Peyer's patch (tissue), 4 donors: ENCODE measurements around the gene CCDC192. TPM values are rescaled to one million over a fixed set of nuclear protein-coding genes. Genes with fewer than 3 reads are reported as not detected.
"Not testable (repeated sequence)": the region's sequence is repeated elsewhere in the genome, so short reads cannot be mapped to it uniquely, and the experiment has no call there.

Experiments
- DNase-seq, 3 donors: peaks; one replicate each; pipeline ENCODE4 v3.0.0-alpha.2; 2017 to 2019
- H3K27ac ChIP-seq, 4 donors: fragments of 200-600 bp; sonication (generic); one replicate each; pipeline ENCODE4 v1.5.1; 2016 to 2019
- H3K27me3 ChIP-seq, 2 donors: fragments of 200-600 bp; sonication (generic); one replicate each; pipeline ENCODE4 v1.5.1; 2019
- H3K36me3 ChIP-seq, 3 donors: fragments of 200-600 bp; sonication (generic); one replicate each; pipeline ENCODE4 v1.5.1; 2016 to 2019
- H3K4me1 ChIP-seq, 4 donors: fragments of 200-600 bp; sonication (generic); one replicate each; pipeline ENCODE4 v1.5.1; 2016 to 2019
- H3K4me3 ChIP-seq, 4 donors: fragments of 200-600 bp; sonication (generic); 1 replicate in 3 of 4; 2 replicates in 1 of 4; pipeline ENCODE4 v1.5.1; 2016 to 2019; ENCODE audit warnings: mild to moderate bottlenecking in 1 of 4
- H3K9me3 ChIP-seq, 4 donors: fragments of 200-600 bp; sonication (generic); one replicate each; pipeline ENCODE4 v1.5.1; 2016 to 2019; ENCODE audit warnings: mild to moderate bottlenecking in 1 of 4
- POLR2A ChIP-seq, 2 donors: fragments of 450-650 bp; IDR thresholded peaks; one replicate each; pipeline ENCODE4 v1.5.1; 2017; ENCODE audit warnings: antibody characterized with exemption in 2 of 2, mild to moderate bottlenecking in 2 of 2, moderate library complexity in 2 of 2
- total RNA-seq, 4 donors: library from RNA; depleted of rRNA; stranded (reverse); fragments of >200 nt; gene quantifications; one replicate each; pipeline ENCODE4 v1.1.0, GENCODE V29; 2016
- TF ChIP-seq, protein P1 (sequence below), 6 experiments: fragments of 450-650 bp in 4 of 6; fragments of 200-600 bp in 2 of 6; sonication (generic) in 1 of 6; IDR thresholded peaks; one replicate each; pipeline ENCODE4 v1.5.1; 2017 to 2019; ENCODE audit warnings: antibody characterized with exemption in 6 of 6, mild to moderate bottlenecking in 3 of 6, moderate library complexity in 1 of 6

Gene CCDC192
- total RNA-seq, 4 donors from 2014 or later = not detected

DNA sequence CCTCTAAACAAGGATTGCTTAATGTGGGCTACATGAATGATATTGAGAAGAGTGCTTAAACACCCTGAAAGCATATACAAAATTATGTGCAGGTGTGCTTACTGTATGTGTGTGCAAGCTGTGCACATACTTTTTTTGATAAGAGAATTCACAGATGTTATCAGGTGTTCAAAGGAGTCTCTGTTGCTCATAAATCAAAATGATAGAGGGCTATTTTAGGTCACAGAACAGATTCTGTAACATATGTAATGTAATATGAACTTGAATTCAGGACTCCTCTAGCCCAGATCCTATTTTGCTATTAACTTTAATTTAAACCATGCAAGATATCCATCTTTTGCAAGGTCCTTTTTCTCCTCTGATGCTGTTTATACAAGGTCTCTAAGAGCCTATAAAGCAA, 38.2 kb downstream of the CCDC192 start:
- H3K27ac ChIP-seq = no peak overlapping the region
- no peaks in the 10 kb centered on the region for H3K9me3 ChIP-seq
- H3K27me3 ChIP-seq = no peaks in the 10 kb centered on the region
- no peak for DNase-seq
- no peak overlapping the region for H3K4me3 ChIP-seq
- H3K4me1 ChIP-seq = no peaks in the 10 kb centered on the region
- TF ChIP-seq POLR2A (IDR thresholded peaks at IDR 0.05) = no peak
- TF ChIP-seq, protein P1, sequence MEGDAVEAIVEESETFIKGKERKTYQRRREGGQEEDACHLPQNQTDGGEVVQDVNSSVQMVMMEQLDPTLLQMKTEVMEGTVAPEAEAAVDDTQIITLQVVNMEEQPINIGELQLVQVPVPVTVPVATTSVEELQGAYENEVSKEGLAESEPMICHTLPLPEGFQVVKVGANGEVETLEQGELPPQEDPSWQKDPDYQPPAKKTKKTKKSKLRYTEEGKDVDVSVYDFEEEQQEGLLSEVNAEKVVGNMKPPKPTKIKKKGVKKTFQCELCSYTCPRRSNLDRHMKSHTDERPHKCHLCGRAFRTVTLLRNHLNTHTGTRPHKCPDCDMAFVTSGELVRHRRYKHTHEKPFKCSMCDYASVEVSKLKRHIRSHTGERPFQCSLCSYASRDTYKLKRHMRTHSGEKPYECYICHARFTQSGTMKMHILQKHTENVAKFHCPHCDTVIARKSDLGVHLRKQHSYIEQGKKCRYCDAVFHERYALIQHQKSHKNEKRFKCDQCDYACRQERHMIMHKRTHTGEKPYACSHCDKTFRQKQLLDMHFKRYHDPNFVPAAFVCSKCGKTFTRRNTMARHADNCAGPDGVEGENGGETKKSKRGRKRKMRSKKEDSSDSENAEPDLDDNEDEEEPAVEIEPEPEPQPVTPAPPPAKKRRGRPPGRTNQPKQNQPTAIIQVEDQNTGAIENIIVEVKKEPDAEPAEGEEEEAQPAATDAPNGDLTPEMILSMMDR (IDR thresholded peaks at IDR 0.05) = no peak
- H3K36me3 ChIP-seq = no peaks in the 10 kb centered on the region

DNA sequence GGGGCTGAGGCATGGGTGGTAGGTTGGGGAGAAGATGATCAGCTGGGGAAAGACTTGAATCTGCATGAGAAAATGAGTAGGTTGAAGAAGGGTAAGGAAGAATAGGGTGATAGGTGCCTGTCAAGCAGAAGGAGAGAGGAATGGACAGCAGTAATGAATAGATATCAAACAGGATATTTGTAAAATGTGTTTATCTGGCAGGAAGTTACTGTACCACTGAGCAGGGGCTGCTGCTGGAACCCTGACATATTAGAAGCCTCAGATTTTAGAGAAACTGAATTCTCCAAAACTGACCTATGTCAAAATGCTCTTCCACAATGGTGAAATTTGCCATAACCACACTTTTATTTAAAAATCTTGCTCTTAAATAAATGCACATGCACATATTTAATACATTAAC, 41.0 kb downstream of the CCDC192 start:
- Histone ChIP-seq H3K27ac (no peak overlapping the region), H3K4me1 (no peaks in the 10 kb centered on the region), H3K27me3 (no peaks in the 10 kb centered on the region), H3K36me3 (no peaks in the 10 kb centered on the region), H3K4me3 (no peak overlapping the region), H3K9me3 (no peaks in the 10 kb centered on the region)
- no peak for DNase-seq
- TF ChIP-seq, protein P1 (IDR thresholded peaks at IDR 0.05) = no peak
- no peak for TF ChIP-seq POLR2A (IDR thresholded peaks at IDR 0.05)

DNA sequence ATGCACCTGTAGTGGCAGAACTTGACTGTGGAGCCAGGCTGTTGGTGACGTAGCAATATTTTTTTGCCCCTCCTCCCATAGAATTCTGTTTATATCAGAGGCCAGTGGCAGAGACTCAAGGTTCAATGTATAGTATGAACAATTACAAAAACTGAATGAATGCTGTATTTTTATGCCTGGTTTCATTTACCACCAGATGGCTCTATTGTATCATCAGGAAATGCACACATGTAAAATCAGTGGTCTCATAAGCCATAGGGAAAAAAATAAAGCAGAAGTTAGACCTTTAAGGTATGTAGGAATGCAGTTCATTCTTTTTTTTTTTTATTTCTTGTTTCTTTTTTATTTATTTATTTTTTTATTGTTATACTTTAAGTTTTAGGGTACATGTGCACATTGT, 43.6 kb downstream of the CCDC192 start:
- TF ChIP-seq, protein P1 (IDR thresholded peaks at IDR 0.05) = peak in 4 of 6 experiments; percentile 19 to 58 (median 58)
- TF ChIP-seq POLR2A (IDR thresholded peaks at IDR 0.05) = no peak
- Histone ChIP-seq H3K27me3 (no peaks in the 10 kb centered on the region), H3K27ac (no peak overlapping the region), H3K9me3 (no peaks in the 10 kb centered on the region), H3K4me1 (no peaks in the 10 kb centered on the region), H3K4me3 (no peak overlapping the region), H3K36me3 (no peaks in the 10 kb centered on the region)
- DNase-seq = no peak

DNA sequence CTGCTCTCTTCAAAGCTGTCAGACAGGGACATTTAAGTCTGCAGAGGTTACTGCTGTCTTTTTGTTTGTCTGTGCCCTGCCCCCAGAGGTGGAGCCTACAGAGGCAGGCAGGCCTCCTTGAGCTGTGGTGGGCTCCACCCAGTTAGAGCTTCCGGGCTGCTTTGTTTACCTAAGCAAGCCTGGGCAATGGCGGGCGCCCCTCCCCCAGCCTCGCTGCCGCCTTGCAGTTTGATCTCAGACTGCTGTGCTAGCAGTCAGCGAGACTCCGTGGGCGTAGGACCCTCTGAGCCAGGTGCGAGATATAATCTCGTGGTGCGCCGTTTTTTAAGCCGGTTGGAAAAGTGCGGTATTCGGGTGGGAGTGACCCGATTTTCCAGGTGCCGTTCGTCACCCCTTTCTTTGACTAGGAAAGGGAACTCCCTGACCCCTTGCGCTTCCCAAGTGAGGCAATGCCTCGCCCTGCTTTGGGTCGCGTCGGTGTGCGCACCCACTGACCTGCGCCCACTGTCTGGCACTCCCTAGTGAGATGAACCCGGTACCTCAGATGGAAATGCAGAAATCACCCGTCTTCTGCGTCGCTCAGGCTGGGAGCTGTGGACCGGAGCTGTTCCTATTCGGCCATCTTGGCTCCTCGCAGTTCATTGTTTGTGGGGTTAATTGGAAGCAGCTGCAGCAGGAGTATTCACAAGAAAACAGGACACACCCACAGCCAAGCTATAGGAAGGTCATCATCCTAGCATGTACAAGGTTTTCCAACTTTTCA, 49.5 kb downstream of the CCDC192 start:
- H3K36me3 ChIP-seq, H3K27me3 ChIP-seq, H3K4me3 ChIP-seq, DNase-seq, H3K4me1 ChIP-seq, H3K27ac ChIP-seq, H3K9me3 ChIP-seq: not testable (repeated sequence)

DNA sequence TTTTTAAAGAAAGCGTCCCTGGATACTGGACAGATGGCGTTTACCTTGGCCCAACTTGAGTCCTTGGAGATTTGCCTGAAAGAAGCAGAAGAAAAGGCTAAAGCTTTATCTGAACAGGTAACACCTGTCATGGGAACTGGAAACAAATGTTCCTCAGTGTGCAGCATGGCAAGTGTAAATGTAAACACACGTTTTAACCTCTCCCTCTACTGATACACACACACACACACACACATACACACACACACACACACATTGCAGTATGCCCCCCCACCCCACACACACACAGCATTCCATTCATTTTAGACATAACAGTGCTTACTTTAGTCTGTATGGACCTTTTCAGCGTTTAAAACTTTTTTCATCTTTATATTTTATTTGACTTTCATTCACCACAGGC, 51.1 kb downstream of the CCDC192 start:
- H3K4me3 ChIP-seq = no peak overlapping the region
- TF ChIP-seq, protein P1 (IDR thresholded peaks at IDR 0.05) = no peak
- TF ChIP-seq POLR2A (IDR thresholded peaks at IDR 0.05) = no peak
- no peak for DNase-seq
- no peaks in the 10 kb centered on the region for H3K9me3 ChIP-seq
- no peaks in the 10 kb centered on the region for H3K27me3 ChIP-seq
- no peak overlapping the region for H3K27ac ChIP-seq
- H3K36me3 ChIP-seq = no peaks in the 10 kb centered on the region
- peaks cover 0 to 15% (median 0%) of the 10 kb centered on the region in 4 donors for H3K4me1 ChIP-seq

DNA sequence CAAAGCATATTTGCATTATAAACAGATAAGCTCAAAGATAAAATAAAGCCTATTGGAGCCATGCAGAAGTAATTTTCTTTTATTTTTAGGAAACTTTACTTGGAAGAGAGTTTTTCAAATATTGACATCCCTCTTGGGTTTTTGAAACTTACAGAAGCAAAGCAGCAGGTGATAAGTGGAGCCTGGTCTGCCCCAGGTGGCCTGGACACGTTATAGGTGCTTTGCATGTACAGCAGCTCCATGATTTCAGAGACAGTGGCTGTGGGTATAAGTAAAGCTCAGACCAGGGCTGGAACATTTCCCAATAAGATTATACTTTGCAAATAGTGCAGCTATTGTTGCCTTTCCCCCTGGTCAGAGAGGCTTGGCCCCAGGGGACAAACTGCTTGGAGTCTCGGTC, 51.5 kb downstream of the CCDC192 start:
- H3K27ac ChIP-seq = no peak overlapping the region
- H3K9me3 ChIP-seq = no peaks in the 10 kb centered on the region
- H3K36me3 ChIP-seq = no peaks in the 10 kb centered on the region
- peaks cover 0 to 19% (median 0%) of the 10 kb centered on the region in 4 donors for H3K4me1 ChIP-seq
- no peak for TF ChIP-seq POLR2A (IDR thresholded peaks at IDR 0.05)
- TF ChIP-seq, protein P1 (IDR thresholded peaks at IDR 0.05) = no peak
- H3K4me3 ChIP-seq = no peak overlapping the region
- no peaks in the 10 kb centered on the region for H3K27me3 ChIP-seq
- no peak for DNase-seq
